WI38 (cell line): ENCODE measurements around the gene ST3GAL5.
"Not testable (repeated sequence)": the region's sequence is repeated elsewhere in the genome, so short reads cannot be mapped to it uniquely, and the experiment has no call there.

ENCODE experiments used
- H3K4me3 ChIP-seq: 2 replicates; pipeline ENCODE4 v1.5.1; 2011; ENCODE audit warnings: low read depth, mild to moderate bottlenecking, control low read depth, low read length
- CTCF ChIP-seq: IDR thresholded peaks from 2 replicates; pipeline ENCODE4 v1.5.1; 2012; ENCODE audit warnings: low read depth, mild to moderate bottlenecking, control low read depth, low read length

Gene ST3GAL5

GRCh38 chr2:85901155-85901554, 12.4 kb upstream of the ST3GAL5 start:
- no peak overlapping the region for H3K4me3 ChIP-seq
- no peak for TF ChIP-seq CTCF

GRCh38 chr2:85900366-85900765, 11.6 kb upstream of the ST3GAL5 start:
- no peak overlapping the region for H3K4me3 ChIP-seq
- no peak for TF ChIP-seq CTCF

- no peak for TF ChIP-seq CTCF
- no peak overlapping the region for H3K4me3 ChIP-seq
Measured at GRCh38 chr2:85899849-85900248, 11.1 kb upstream of the ST3GAL5 start.

- no peak for TF ChIP-seq CTCF
- H3K4me3 ChIP-seq: no peak overlapping the region
Measured at GRCh38 chr2:85899284-85899683, 10.5 kb upstream of the ST3GAL5 start.

- TF ChIP-seq CTCF: no peak
- H3K4me3 ChIP-seq: no peak overlapping the region
Measured at GRCh38 chr2:85898881-85899280, 10.1 kb upstream of the ST3GAL5 start.

- not testable (repeated sequence) for H3K4me3 ChIP-seq
Measured at GRCh38 chr2:85894554-85895278, 5.9 kb upstream of the ST3GAL5 start.

GRCh38 chr2:85893428-85894258, 4.9 kb upstream of the ST3GAL5 start:
- no peak overlapping the region for H3K4me3 ChIP-seq
- TF ChIP-seq CTCF: no peak
